Endodermal cell (in vitro differentiated cells): ENCODE measurements around the gene PRRT1B. TPM values are rescaled to one million over a fixed set of nuclear protein-coding genes. Genes with fewer than 3 reads are reported as not detected.
A peak's percentile ranks its signal among the peaks of the same experiment; 100 is the strongest.

Experiments used
- DNase-seq: peaks from one replicate; pipeline ENCODE4 v3.0.0-alpha.2; 2017
- H3K27ac ChIP-seq: 2 replicates; pipeline ENCODE4 v1.5.1; 2013; ENCODE audit warnings: mild to moderate bottlenecking, low read depth, low read length, moderate library complexity
- H3K27me3 ChIP-seq: 2 replicates; pipeline ENCODE4 v1.6.1; 2013; ENCODE audit warnings: mild to moderate bottlenecking, low read length, moderate library complexity; ENCODE audit not compliant: insufficient read depth, control insufficient read depth, poor library complexity, severe bottlenecking
- H3K36me3 ChIP-seq: 2 replicates; pipeline ENCODE4 v1.7.0; 2013; ENCODE audit warnings: mild to moderate bottlenecking, low read length, moderate library complexity; ENCODE audit not compliant: control insufficient read depth, insufficient read depth
- H3K4me1 ChIP-seq: one replicate; pipeline ENCODE4 v1.7.0; 2013; ENCODE audit warnings: low read length; ENCODE audit not compliant: control insufficient read depth, insufficient read depth
- H3K4me3 ChIP-seq: 2 replicates; pipeline ENCODE4 v1.5.1; 2013; ENCODE audit warnings: mild to moderate bottlenecking, low read length, moderate library complexity
- H3K9ac ChIP-seq: 2 replicates; pipeline ENCODE4 v1.6.1; 2013; ENCODE audit warnings: mild to moderate bottlenecking, low read length, moderate library complexity; ENCODE audit not compliant: poor library complexity, severe bottlenecking; ENCODE audit errors: extremely low read depth
- H3K9me3 ChIP-seq: 2 replicates; pipeline ENCODE4 v1.6.1; 2013; ENCODE audit warnings: mild to moderate bottlenecking, low read length, moderate library complexity; ENCODE audit not compliant: control insufficient read depth
- H3K27ac Mint-ChIP-seq: 2 replicates; pipeline ENCODE4 v1.8.0; 2020; ENCODE audit warnings: mixed read lengths
- H3K27me3 Mint-ChIP-seq: 2 replicates; pipeline ENCODE4 v1.8.0; 2021; ENCODE audit warnings: mild to moderate bottlenecking, mixed read lengths; ENCODE audit not compliant: insufficient read depth
- H3K36me3 Mint-ChIP-seq: 2 replicates; pipeline ENCODE4 v1.8.0; 2020; ENCODE audit warnings: low read depth, mixed read lengths
- H3K4me1 Mint-ChIP-seq: 2 replicates; pipeline ENCODE4 v1.8.0; 2020; ENCODE audit warnings: mixed read lengths
- H3K4me3 Mint-ChIP-seq: 2 replicates; pipeline ENCODE4 v1.8.0; 2020; ENCODE audit warnings: mild to moderate bottlenecking, moderate library complexity, mixed read lengths
- H3K9me3 Mint-ChIP-seq: 2 replicates; pipeline ENCODE4 v1.8.0; 2020; ENCODE audit warnings: mild to moderate bottlenecking, mixed read lengths
- WGBS, 2 experiments: methylation state at CpG; one replicate each; pipeline versions ENCODE4 v1.1.5 to v1.1.7; 2013; ENCODE audit warnings: missing lambda C conversion rate in 2 of 2, mixed read lengths in 1 of 2; ENCODE audit not compliant: insufficient coverage in 1 of 2, insufficient read length in 1 of 2; 5-methylcytosine and 5-hydroxymethylcytosine counted together
- total RNA-seq, 2 donors: library from RNA; stranded (reverse); fragmentation: NEBNext Ultra II Directional in 1 of 2; extraction: Animal tissue kit (Norgen Biotek cat#: 25700) in 1 of 2; gene quantifications; 2 replicates in 1 of 2; 3 replicates in 1 of 2; pipeline ENCODE4 v1.2.1, GENCODE V29; 2021
- TF ChIP-seq, protein P1 (sequence below): fragments of 200-600 bp; sonication (generic); conservative IDR thresholded peaks from 2 replicates; pipeline ENCODE4 v1.5.0; 2021; ENCODE audit warnings: antibody characterized with exemption, mild to moderate bottlenecking

Gene PRRT1B
- total RNA-seq, 2 donors from 2014 or later = 42.9 to 71.4 TPM

DNA sequence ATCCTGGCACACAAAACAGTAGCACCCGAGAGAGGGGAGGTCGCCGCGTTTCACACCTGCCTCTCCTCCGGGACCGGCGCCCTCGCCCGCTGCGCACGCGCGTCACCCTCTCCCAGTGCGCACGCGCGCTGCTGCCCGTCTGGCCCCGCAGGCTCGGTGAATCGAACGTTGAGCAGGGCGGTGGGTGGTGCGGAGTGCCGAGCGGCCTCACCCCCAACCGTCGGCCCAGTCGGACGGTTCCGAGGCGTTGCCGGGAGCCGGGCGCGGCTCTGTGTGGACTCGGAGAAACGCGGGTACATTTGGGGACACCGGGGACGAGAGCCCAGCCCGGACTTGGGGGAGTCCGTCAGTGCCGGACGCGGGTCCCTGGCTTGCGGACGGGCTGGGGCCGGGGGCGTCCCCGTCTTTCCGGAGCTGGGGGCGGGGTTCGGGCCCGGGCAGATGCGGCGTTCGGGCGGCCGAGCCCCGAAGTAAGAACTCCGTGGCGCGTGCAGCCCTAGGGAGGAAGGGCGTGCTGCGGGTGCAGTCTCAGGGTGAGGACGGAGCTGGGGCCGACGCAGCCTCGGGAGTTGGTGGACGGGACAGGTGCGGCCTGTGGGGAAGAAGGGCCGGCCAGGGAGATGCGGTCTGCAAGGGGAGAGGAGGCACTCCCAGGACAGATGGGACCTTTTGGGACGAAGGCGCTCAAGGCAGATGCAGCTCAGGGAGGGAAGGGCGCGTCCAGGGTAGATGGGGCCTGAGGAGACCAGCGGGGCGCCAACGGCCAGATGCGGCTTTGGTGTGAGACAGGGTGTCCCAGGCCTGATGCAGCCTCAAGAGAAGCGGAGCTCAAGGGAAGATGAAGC, 42.3 kb upstream of the PRRT1B start, which contains the start of gene POMT1:
TSS of gene POMT1 (plus strand) at position 138 of the 845 bp plus-strand sequence. CDS start 1,301 bp downstream, outside the sequence.
- H3K36me3 Mint-ChIP-seq = peaks cover 50% of the 10 kb centered on the region
- no peaks in the 10 kb centered on the region for H3K9me3 Mint-ChIP-seq
- no peaks in the 10 kb centered on the region for H3K27me3 Mint-ChIP-seq
- peak within 1 kb of the TSS; percentile 77 for H3K27ac ChIP-seq
- H3K4me3 ChIP-seq = peak within 1 kb of the TSS; percentile 86
- H3K4me3 Mint-ChIP-seq = peak within 1 kb of the TSS; percentile 87
- TF ChIP-seq, protein P1, sequence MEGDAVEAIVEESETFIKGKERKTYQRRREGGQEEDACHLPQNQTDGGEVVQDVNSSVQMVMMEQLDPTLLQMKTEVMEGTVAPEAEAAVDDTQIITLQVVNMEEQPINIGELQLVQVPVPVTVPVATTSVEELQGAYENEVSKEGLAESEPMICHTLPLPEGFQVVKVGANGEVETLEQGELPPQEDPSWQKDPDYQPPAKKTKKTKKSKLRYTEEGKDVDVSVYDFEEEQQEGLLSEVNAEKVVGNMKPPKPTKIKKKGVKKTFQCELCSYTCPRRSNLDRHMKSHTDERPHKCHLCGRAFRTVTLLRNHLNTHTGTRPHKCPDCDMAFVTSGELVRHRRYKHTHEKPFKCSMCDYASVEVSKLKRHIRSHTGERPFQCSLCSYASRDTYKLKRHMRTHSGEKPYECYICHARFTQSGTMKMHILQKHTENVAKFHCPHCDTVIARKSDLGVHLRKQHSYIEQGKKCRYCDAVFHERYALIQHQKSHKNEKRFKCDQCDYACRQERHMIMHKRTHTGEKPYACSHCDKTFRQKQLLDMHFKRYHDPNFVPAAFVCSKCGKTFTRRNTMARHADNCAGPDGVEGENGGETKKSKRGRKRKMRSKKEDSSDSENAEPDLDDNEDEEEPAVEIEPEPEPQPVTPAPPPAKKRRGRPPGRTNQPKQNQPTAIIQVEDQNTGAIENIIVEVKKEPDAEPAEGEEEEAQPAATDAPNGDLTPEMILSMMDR = no peak
- peaks cover 15% of the 10 kb centered on the region for H3K4me1 Mint-ChIP-seq
- 1 to 3% methylated on average over 43 to 83 of the region's 83 CpGs for WGBS, 2 experiments
- H3K9ac ChIP-seq = peak within 1 kb of the TSS; percentile 69
- H3K27me3 ChIP-seq = no peaks in the 10 kb centered on the region
- peaks cover 10% of the 10 kb centered on the region for H3K4me1 ChIP-seq
- peak; percentile 96 for DNase-seq
- no peaks in the 10 kb centered on the region for H3K9me3 ChIP-seq
- H3K27ac Mint-ChIP-seq = peak within 1 kb of the TSS; percentile 91
- H3K36me3 ChIP-seq = peaks cover 51% of the 10 kb centered on the region

DNA sequence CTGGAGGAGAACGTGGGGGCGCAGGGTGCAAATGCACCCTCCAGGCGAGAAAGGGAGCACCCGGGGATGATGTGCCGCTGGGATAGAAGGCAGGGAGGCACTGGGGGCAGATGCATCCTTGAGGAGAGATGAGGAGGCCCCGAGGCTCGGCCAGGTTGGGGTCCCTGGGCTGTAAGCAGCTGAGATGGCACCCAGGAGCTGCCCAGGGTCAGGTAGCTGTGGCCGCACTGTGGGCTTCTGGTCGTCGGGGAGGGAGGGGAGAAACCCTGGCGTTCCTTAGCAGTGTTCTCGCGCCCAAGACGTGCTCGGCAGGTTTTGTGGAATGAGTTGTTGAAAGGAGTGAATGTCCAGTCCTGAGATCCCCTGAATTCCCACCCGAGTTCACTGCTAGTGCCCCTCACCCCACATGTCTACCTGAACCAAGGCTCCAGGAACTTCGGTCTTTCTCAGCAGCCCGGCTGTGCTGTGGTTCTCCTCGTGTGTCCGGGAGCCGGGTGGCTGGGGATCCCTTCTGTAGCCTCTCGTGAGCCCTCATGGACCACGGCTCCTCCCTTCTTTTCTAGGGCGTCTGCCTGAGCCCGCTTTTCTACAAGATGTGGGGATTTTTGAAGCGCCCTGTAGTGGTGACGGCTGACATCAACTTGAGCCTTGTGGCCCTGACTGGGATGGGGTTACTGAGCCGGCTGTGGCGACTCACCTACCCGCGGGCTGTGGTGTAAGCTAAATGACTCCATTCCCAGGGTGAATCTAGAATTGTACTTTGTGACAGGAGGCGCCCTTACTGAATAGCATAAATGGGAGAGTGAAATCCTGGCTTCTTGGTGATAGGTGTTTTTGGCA, 41.5 kb upstream of the PRRT1B start:
- DNase-seq = peak; percentile 70
- Mint-ChIP-seq H3K27ac (peak overlapping the region; percentile 50), H3K4me3 (peak overlapping the region; percentile 87), H3K27me3 (peaks cover 2% of the 10 kb centered on the region), H3K4me1 (peaks cover 15% of the 10 kb centered on the region), H3K9me3 (no peaks in the 10 kb centered on the region), H3K36me3 (peaks cover 46% of the 10 kb centered on the region)
- peak overlapping the region; percentile 86 for H3K4me3 ChIP-seq
- no peak overlapping the region for H3K27ac ChIP-seq
- TF ChIP-seq, protein P1 = no peak
- H3K4me1 ChIP-seq = peaks cover 10% of the 10 kb centered on the region
- peaks cover 5% of the 10 kb centered on the region for H3K27me3 ChIP-seq
- H3K9ac ChIP-seq = peak overlapping the region; percentile 69
- H3K9me3 ChIP-seq = no peaks in the 10 kb centered on the region
- 60 to 80% methylated on average over 26 to 32 of the region's 32 CpGs for WGBS, 2 experiments
- H3K36me3 ChIP-seq = peaks cover 46% of the 10 kb centered on the region

DNA sequence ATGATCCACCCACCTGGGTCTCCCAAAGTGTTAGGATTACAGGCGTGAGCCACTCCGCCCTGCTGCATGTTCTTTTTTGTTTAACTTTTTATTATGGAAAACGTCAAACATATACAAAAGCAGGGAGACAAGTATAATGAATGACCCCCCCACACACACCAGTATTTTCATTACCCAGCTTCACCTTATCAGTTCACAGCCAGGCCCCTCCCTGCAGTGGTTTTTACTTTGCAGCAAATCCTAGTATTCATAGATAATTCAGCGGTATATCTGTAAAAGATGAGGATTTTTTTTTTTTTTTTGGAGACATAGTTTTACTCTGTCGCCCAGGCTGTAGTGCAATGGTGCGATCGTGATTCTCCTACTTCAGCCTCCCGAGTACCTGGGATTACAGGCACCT, 40.3 kb upstream of the PRRT1B start:
- H3K4me1 ChIP-seq = peaks cover 10% of the 10 kb centered on the region
- Mint-ChIP-seq H3K27ac (no peak overlapping the region), H3K36me3 (peaks cover 50% of the 10 kb centered on the region), H3K4me1 (peaks cover 15% of the 10 kb centered on the region), H3K27me3 (peaks cover 9% of the 10 kb centered on the region), H3K4me3 (no peak overlapping the region), H3K9me3 (no peaks in the 10 kb centered on the region)
- no peak overlapping the region for H3K4me3 ChIP-seq
- no peak overlapping the region for H3K9ac ChIP-seq
- H3K27ac ChIP-seq = no peak overlapping the region
- no peaks in the 10 kb centered on the region for H3K9me3 ChIP-seq
- H3K27me3 ChIP-seq = peaks cover 17% of the 10 kb centered on the region
- TF ChIP-seq, protein P1 = no peak
- no peak for DNase-seq
- 92 to 100% methylated on average over 3 to 8 of the region's 8 CpGs for WGBS, 2 experiments
- peaks cover 43% of the 10 kb centered on the region for H3K36me3 ChIP-seq
